ENCODE results near the gene APOL2. TPM values are rescaled to one million over a fixed set of nuclear protein-coding genes. Genes with fewer than 3 reads are reported as not detected.
"Not testable (repeated sequence)": the region's sequence is repeated elsewhere in the genome, so short reads cannot be mapped to it uniquely, and the experiment has no call there.

The APOL2 gene
- total and polyA plus RNA-seq, 2 experiments from 2014 or later = 8.7 to 14.7 TPM

GRCh38 chr22:36208914-36209313, 30.4 kb downstream of the APOL2 start:
- Histone ChIP-seq H3K4me3 (no peak overlapping the region), H3K27ac (no peak overlapping the region), H3K27me3 (no peaks in the 10 kb centered on the region), H3K36me3 (no peaks in the 10 kb centered on the region), H3K9me3 (ENCODE audit: low read depth) (no peaks in the 10 kb centered on the region), H3K4me1 (ENCODE audit: low read depth) (no peaks in the 10 kb centered on the region)
- no peak for DNase-seq (ENCODE audit: low read depth in 1 of 2, low spot score in 1 of 2)
- no peak for TF ChIP-seq CTCF (IDR thresholded peaks at IDR 0.05; ENCODE audit: low read depth, low read length)

GRCh38 chr22:36208162-36208765, 31.1 kb downstream of the APOL2 start:
- DNase-seq (ENCODE audit: low read depth in 1 of 2, low spot score in 1 of 2) = no peak
- Histone ChIP-seq H3K27ac (no peak overlapping the region), H3K36me3 (no peaks in the 10 kb centered on the region), H3K4me3 (no peak overlapping the region), H3K27me3 (no peaks in the 10 kb centered on the region), H3K4me1 (ENCODE audit: low read depth) (no peaks in the 10 kb centered on the region), H3K9me3 (ENCODE audit: low read depth) (no peaks in the 10 kb centered on the region)
- no peak for TF ChIP-seq CTCF (IDR thresholded peaks at IDR 0.05; ENCODE audit: low read depth, low read length)

GRCh38 chr22:36206255-36206654, 33.1 kb downstream of the APOL2 start:
- H3K4me1 ChIP-seq (ENCODE audit: low read depth) = no peaks in the 10 kb centered on the region
- no peaks in the 10 kb centered on the region for H3K9me3 ChIP-seq (ENCODE audit: low read depth)
- H3K27me3 ChIP-seq = no peaks in the 10 kb centered on the region
- H3K4me3 ChIP-seq = no peak overlapping the region
- H3K27ac ChIP-seq = no peak overlapping the region
- H3K36me3 ChIP-seq = no peaks in the 10 kb centered on the region
- DNase-seq (ENCODE audit: low read depth in 1 of 2, low spot score in 1 of 2) = no peak
- no peak for TF ChIP-seq CTCF (IDR thresholded peaks at IDR 0.05; ENCODE audit: low read depth, low read length)

GRCh38 chr22:36205573-36205972, 33.8 kb downstream of the APOL2 start:
- not testable (repeated sequence) for H3K9me3 ChIP-seq (ENCODE audit: low read depth); H3K4me3 ChIP-seq; DNase-seq (ENCODE audit: low read depth in 1 of 2, low spot score in 1 of 2); H3K27me3 ChIP-seq; H3K27ac ChIP-seq; H3K36me3 ChIP-seq; H3K4me1 ChIP-seq (ENCODE audit: low read depth)

GRCh38 chr22:36204632-36205015, 34.7 kb downstream of the APOL2 start:
- Histone ChIP-seq H3K9me3 (ENCODE audit: low read depth) (no peaks in the 10 kb centered on the region), H3K4me1 (ENCODE audit: low read depth) (no peaks in the 10 kb centered on the region), H3K27me3 (no peaks in the 10 kb centered on the region), H3K4me3 (no peak overlapping the region), H3K36me3 (no peaks in the 10 kb centered on the region), H3K27ac (no peak overlapping the region)
- TF ChIP-seq CTCF (IDR thresholded peaks at IDR 0.05; ENCODE audit: low read depth, low read length) = no peak
- DNase-seq (ENCODE audit: low read depth in 1 of 2, low spot score in 1 of 2) = peak in 1 of 2 donors; percentile 15

GRCh38 chr22:36204001-36204631, 35.2 kb downstream of the APOL2 start:
- no peaks in the 10 kb centered on the region for H3K9me3 ChIP-seq (ENCODE audit: low read depth)
- DNase-seq (ENCODE audit: low read depth in 1 of 2, low spot score in 1 of 2) = no peak
- no peaks in the 10 kb centered on the region for H3K4me1 ChIP-seq (ENCODE audit: low read depth)
- no peaks in the 10 kb centered on the region for H3K27me3 ChIP-seq
- no peak overlapping the region for H3K4me3 ChIP-seq
- H3K27ac ChIP-seq = no peak overlapping the region
- H3K36me3 ChIP-seq = no peaks in the 10 kb centered on the region
- no peak for TF ChIP-seq CTCF (IDR thresholded peaks at IDR 0.05; ENCODE audit: low read depth, low read length)

GRCh38 chr22:36203441-36203840, 35.9 kb downstream of the APOL2 start:
- not testable (repeated sequence) for H3K36me3 ChIP-seq; H3K27ac ChIP-seq; H3K4me1 ChIP-seq (ENCODE audit: low read depth)

GRCh38 chr22:36202906-36203305, 36.4 kb downstream of the APOL2 start:
- not testable (repeated sequence) for H3K27ac ChIP-seq

More at GRCh38 chr22:36203441-36203840, 35.9 kb downstream of the APOL2 start:
- not testable (repeated sequence) for H3K27me3 ChIP-seq; DNase-seq (ENCODE audit: low read depth in 1 of 2, low spot score in 1 of 2); H3K9me3 ChIP-seq (ENCODE audit: low read depth); H3K4me3 ChIP-seq

More at GRCh38 chr22:36202906-36203305, 36.4 kb downstream of the APOL2 start:
- H3K27me3 ChIP-seq; H3K9me3 ChIP-seq (ENCODE audit: low read depth); H3K36me3 ChIP-seq; H3K4me3 ChIP-seq; H3K4me1 ChIP-seq (ENCODE audit: low read depth): not testable (repeated sequence)
- peak in 1 of 2 donors; percentile 35 for DNase-seq (ENCODE audit: low read depth in 1 of 2, low spot score in 1 of 2)

All from cardiac muscle cell (in vitro differentiated cells and primary cell).